ENCODE results near the gene PLD4.
A peak's percentile ranks its signal among the peaks of the same experiment; 100 is the strongest.

The PLD4 gene

GRCh38 chr14:104924421-104925213, at the start of gene PLD4:
Gene PLD4, plus strand, starts transcription at chr14:104924879. Its CDS starts 2,262 bp downstream, at chr14:104927141.
- TF ChIP-seq CTCF (IDR thresholded peaks at IDR 0.05; ENCODE audit: low read depth, low read length): no peak
- DNase-seq (ENCODE audit: low read depth in 2 of 2): no peak
- no peak within 1 kb of the TSS for H3K4me3 ChIP-seq (replicated peaks in 1 of 2; ENCODE audit: low read depth in 2 of 2, low read length in 2 of 2)

DNA sequence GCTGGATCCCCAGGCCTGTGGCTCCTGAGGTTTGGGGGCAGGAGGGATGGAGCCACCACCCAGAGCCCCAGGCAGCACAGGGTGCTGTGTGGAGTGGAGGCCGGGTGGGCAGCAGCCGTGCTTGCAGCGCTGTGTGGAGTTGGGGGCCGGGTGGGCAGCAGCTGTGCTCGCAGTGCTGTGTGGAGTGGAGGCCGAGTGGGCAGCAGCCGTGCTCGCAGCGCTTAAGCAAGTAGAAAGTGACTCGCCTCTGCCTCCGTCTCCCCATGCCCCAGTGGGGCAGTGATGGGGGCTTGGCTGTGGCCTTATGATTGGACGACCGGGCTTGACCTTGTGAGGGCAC, 49.3 kb upstream of the PLD4 start:
- no peak overlapping the region for H3K4me3 ChIP-seq (replicated peaks in 1 of 2; ENCODE audit: low read depth in 2 of 2, low read length in 2 of 2)
- no peak for DNase-seq (ENCODE audit: low read depth in 2 of 2)
- no peak for TF ChIP-seq CTCF (IDR thresholded peaks at IDR 0.05; ENCODE audit: low read depth, low read length)

DNA sequence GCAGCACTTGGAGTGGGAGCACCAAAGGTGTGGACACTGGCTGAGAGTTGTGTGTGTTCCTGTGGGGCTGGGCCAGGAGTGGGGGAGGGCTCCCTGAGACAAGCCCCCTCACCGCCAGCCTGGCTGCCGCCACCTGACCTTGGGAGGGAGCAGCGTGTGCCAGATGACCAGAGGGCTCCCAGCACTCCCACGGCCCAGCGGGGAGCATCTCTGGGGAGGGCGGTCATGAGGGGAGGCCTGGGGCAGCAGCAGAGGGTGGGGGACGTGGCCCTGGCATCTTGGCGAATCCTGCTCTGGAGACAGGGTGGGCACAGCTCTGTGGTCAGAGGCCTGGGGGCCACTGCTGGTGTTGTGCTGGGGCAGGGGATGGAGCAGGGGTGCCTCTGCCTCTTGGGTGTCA, 48.9 kb upstream of the PLD4 start:
- no peak for TF ChIP-seq CTCF (IDR thresholded peaks at IDR 0.05; ENCODE audit: low read depth, low read length)
- no peak for DNase-seq (ENCODE audit: low read depth in 2 of 2)
- H3K4me3 ChIP-seq (replicated peaks in 1 of 2; ENCODE audit: low read depth in 2 of 2, low read length in 2 of 2): no peak overlapping the region

DNA sequence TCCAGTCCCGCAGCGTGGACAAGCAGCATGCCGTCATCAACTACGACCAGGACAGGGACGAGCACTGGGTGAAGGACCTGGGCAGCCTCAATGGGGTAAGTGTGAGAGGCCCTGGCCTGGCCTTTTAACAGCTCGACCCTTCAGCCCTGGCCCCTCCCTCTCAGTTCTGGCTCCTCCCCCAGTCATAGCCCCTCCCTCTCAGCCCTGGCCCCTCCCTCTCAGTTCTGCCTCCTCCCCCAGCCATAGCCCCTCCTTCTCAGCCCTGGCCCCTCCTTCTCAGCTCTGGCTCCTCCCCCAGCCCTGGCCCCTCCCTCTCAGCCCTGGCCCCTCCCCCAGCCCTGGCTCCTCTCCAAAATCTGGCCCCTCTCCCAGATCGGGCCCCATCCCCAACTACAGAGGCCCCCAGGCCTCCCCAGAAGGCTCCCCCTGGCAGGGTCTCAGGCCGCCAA, 48.4 kb upstream of the PLD4 start:
- DNase-seq (ENCODE audit: low read depth in 2 of 2): peak; percentile 44 to 53
- TF ChIP-seq CTCF (IDR thresholded peaks at IDR 0.05; ENCODE audit: low read depth, low read length): no peak
- H3K4me3 ChIP-seq (replicated peaks in 1 of 2; ENCODE audit: low read depth in 2 of 2, low read length in 2 of 2): no peak overlapping the region

- no peak for TF ChIP-seq CTCF (IDR thresholded peaks at IDR 0.05; ENCODE audit: low read depth, low read length)
- H3K4me3 ChIP-seq (replicated peaks in 1 of 2; ENCODE audit: low read depth in 2 of 2, low read length in 2 of 2): no peak overlapping the region
- no peak for DNase-seq (ENCODE audit: low read depth in 2 of 2)
Observed at GRCh38 chr14:104877066-104877805, 47.4 kb upstream of the PLD4 start.

GRCh38 chr14:104877806-104878550, 46.7 kb upstream of the PLD4 start:
- DNase-seq (ENCODE audit: low read depth in 2 of 2): no peak
- no peak overlapping the region for H3K4me3 ChIP-seq (replicated peaks in 1 of 2; ENCODE audit: low read depth in 2 of 2, low read length in 2 of 2)
- no peak for TF ChIP-seq CTCF (IDR thresholded peaks at IDR 0.05; ENCODE audit: low read depth, low read length)
